ENCODE measurements around the gene PRKN.

PRKN gene

GRCh38 chr6:161410076-161410475 lies 1317.5 kb downstream of the PRKN start:
- ChIA-PET CTCF (interaction anchor here (0.6 to 1.1 kb wide), 2 partner anchors 8 to 340 kb away, joined by 4 read pairs; no protein-coding TSS in a partner anchor), POLR2A (no interaction called here)
- TF ChIP-seq ELF4 (IDR thresholded peaks at IDR 0.05) = no peak
- TF ChIP-seq FOXM1 (IDR thresholded peaks at IDR 0.05; ENCODE audit: borderline replicate concordance) = no peak
- no peak for TF ChIP-seq SP1 (IDR thresholded peaks at IDR 0.05)
- no peak for TF ChIP-seq L3MBTL2 (conservative IDR thresholded peaks at IDR 0.05)
- TF ChIP-seq FOXA1 (IDR thresholded peaks at IDR 0.05) = no peak
- TF ChIP-seq ARNT (IDR thresholded peaks at IDR 0.05) = no peak
- TF ChIP-seq BHLHE40 (IDR thresholded peaks at IDR 0.05; ENCODE audit: borderline replicate concordance) = no peak
- TF ChIP-seq HDGF (IDR thresholded peaks at IDR 0.05; ENCODE audit: borderline replicate concordance) = no peak
- no peak for TF ChIP-seq FOXK2 (IDR thresholded peaks at IDR 0.05)
- no peak for TF ChIP-seq ZNF384 (IDR thresholded peaks at IDR 0.05)
- TF ChIP-seq NFRKB (IDR thresholded peaks at IDR 0.05) = no peak
- no peak for TF ChIP-seq TARDBP (IDR thresholded peaks at IDR 0.05)
- TF ChIP-seq LEF1 (IDR thresholded peaks at IDR 0.05; ENCODE audit: borderline replicate concordance) = no peak
- TF ChIP-seq PKNOX1 (IDR thresholded peaks at IDR 0.05) = no peak
- no peak for DNase-seq (ENCODE audit: extremely low spot score)

GRCh38 chr6:161409353-161409752 lies 1318.2 kb downstream of the PRKN start:
- TF ChIP-seq TARDBP (IDR thresholded peaks at IDR 0.05) (no peak), ZNF384 (IDR thresholded peaks at IDR 0.05) (no peak), LEF1 (IDR thresholded peaks at IDR 0.05; ENCODE audit: borderline replicate concordance) (no peak), L3MBTL2 (conservative IDR thresholded peaks at IDR 0.05) (no peak), BHLHE40 (IDR thresholded peaks at IDR 0.05; ENCODE audit: borderline replicate concordance) (no peak), SP1 (IDR thresholded peaks at IDR 0.05) (no peak), FOXK2 (IDR thresholded peaks at IDR 0.05) (no peak), ARNT (IDR thresholded peaks at IDR 0.05) (no peak), PKNOX1 (IDR thresholded peaks at IDR 0.05) (no peak)
- ChIA-PET CTCF (no interaction called here), POLR2A (no interaction called here)
- DNase-seq (ENCODE audit: extremely low spot score) = no peak

- ChIA-PET POLR2A (no interaction called here), CTCF (interaction anchor here (0.7 kb wide), 1 partner anchor 10 kb away, joined by 3 read pairs; no protein-coding TSS in a partner anchor)
Measured at GRCh38 chr6:161408041-161408440, 1319.5 kb downstream of the PRKN start.

GRCh38 chr6:161407581-161407980 lies 1320.0 kb downstream of the PRKN start:
- POLR2A ChIA-PET = no interaction called here
- DNase-seq (ENCODE audit: extremely low spot score) = no peak
- CTCF ChIA-PET = interaction anchor here (0.7 kb wide), 1 partner anchor 11 kb away, joined by 3 read pairs; no protein-coding TSS in a partner anchor
- TF ChIP-seq SP1 (IDR thresholded peaks at IDR 0.05) (no peak), CTBP1 (IDR thresholded peaks at IDR 0.05; ENCODE audit: borderline replicate concordance) (no peak), FOXM1 (IDR thresholded peaks at IDR 0.05; ENCODE audit: borderline replicate concordance) (no peak), FOXA1 (IDR thresholded peaks at IDR 0.05) (no peak), PKNOX1 (IDR thresholded peaks at IDR 0.05) (no peak), NFRKB (IDR thresholded peaks at IDR 0.05) (no peak), ARNT (IDR thresholded peaks at IDR 0.05) (no peak)

More at GRCh38 chr6:161408041-161408440, 1319.5 kb downstream of the PRKN start:
- no peak for DNase-seq (ENCODE audit: extremely low spot score)
- TF ChIP-seq L3MBTL2 (conservative IDR thresholded peaks at IDR 0.05) (no peak), PKNOX1 (IDR thresholded peaks at IDR 0.05) (no peak), TARDBP (IDR thresholded peaks at IDR 0.05) (no peak), SP1 (IDR thresholded peaks at IDR 0.05) (no peak), NFRKB (IDR thresholded peaks at IDR 0.05) (no peak), HDGF (IDR thresholded peaks at IDR 0.05; ENCODE audit: borderline replicate concordance) (no peak), ARNT (IDR thresholded peaks at IDR 0.05) (no peak), SUZ12 (IDR thresholded peaks at IDR 0.05) (no peak), CTBP1 (IDR thresholded peaks at IDR 0.05; ENCODE audit: borderline replicate concordance) (no peak)

- no peak for TF ChIP-seq SP1 (IDR thresholded peaks at IDR 0.05)
- TF ChIP-seq ZNF384 (IDR thresholded peaks at IDR 0.05) = no peak
- TF ChIP-seq PKNOX1 (IDR thresholded peaks at IDR 0.05) = no peak
- TF ChIP-seq ARNT (IDR thresholded peaks at IDR 0.05) = no peak
- TF ChIP-seq LEF1 (IDR thresholded peaks at IDR 0.05; ENCODE audit: borderline replicate concordance) = no peak
- no peak for TF ChIP-seq FOXK2 (IDR thresholded peaks at IDR 0.05)
- no peak for TF ChIP-seq NFRKB (IDR thresholded peaks at IDR 0.05)
- TF ChIP-seq TARDBP (IDR thresholded peaks at IDR 0.05) = no peak
- TF ChIP-seq L3MBTL2 (conservative IDR thresholded peaks at IDR 0.05) = no peak
- no peak for TF ChIP-seq SUZ12 (IDR thresholded peaks at IDR 0.05)
- TF ChIP-seq HDGF (IDR thresholded peaks at IDR 0.05; ENCODE audit: borderline replicate concordance) = no peak
- no peak for TF ChIP-seq FOXA1 (IDR thresholded peaks at IDR 0.05)
- no peak for TF ChIP-seq FOXM1 (IDR thresholded peaks at IDR 0.05; ENCODE audit: borderline replicate concordance)
- TF ChIP-seq BHLHE40 (IDR thresholded peaks at IDR 0.05; ENCODE audit: borderline replicate concordance) = no peak
- no peak for TF ChIP-seq ELF4 (IDR thresholded peaks at IDR 0.05)
- no peak for TF ChIP-seq CTBP1 (IDR thresholded peaks at IDR 0.05; ENCODE audit: borderline replicate concordance)
- DNase-seq (ENCODE audit: extremely low spot score) = no peak
- CTCF ChIA-PET = interaction anchor here (0.7 kb wide), 1 partner anchor 11 kb away, joined by 3 read pairs; no protein-coding TSS in a partner anchor
- POLR2A ChIA-PET = no interaction called here
Measured at GRCh38 chr6:161407115-161407514, 1320.5 kb downstream of the PRKN start.

Data from HEK293T (cell line).